GM12872 (cell line): ENCODE results near the gene PHACTR1.

Source experiments
- TF ChIP-seq, protein P1 (sequence below): IDR thresholded peaks from 3 replicates; pipeline ENCODE4 v1.5.1; 2011; ENCODE audit warnings: low read depth, mild to moderate bottlenecking, low read length, moderate library complexity; ENCODE audit not compliant: insufficient read depth

PHACTR1 gene

DNA sequence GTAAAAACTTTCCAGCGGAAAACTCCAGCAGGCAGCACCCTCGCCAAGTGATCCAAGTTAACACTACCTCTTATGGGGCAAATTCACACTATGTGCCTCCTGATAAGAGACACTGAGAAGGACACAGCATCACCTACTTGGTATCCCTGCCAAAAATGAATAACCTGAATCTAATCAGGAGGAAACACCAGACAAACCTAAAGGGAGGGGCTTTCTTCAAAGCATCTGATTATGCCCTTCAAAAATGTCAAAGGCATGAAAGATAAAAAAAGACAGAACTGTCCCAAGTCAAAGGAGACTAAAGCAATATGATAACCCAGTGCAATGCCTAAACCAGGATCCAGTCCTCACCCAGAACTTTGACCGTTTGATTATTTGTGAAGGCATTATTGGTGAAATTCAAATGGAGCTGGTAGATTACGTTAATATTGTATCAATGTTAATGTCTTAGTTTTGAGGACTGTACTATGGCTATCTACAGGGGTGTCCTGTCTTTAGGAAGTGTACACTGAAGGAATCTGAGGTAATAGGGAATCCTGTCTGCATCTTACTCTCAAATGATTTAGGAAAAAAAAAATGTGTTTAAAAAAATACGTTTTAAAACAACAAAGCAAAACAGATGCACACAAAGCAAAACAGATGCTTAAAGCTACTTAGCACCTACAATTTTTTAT is 603.5 kb downstream of the PHACTR1 start:
- TF ChIP-seq, protein P1, sequence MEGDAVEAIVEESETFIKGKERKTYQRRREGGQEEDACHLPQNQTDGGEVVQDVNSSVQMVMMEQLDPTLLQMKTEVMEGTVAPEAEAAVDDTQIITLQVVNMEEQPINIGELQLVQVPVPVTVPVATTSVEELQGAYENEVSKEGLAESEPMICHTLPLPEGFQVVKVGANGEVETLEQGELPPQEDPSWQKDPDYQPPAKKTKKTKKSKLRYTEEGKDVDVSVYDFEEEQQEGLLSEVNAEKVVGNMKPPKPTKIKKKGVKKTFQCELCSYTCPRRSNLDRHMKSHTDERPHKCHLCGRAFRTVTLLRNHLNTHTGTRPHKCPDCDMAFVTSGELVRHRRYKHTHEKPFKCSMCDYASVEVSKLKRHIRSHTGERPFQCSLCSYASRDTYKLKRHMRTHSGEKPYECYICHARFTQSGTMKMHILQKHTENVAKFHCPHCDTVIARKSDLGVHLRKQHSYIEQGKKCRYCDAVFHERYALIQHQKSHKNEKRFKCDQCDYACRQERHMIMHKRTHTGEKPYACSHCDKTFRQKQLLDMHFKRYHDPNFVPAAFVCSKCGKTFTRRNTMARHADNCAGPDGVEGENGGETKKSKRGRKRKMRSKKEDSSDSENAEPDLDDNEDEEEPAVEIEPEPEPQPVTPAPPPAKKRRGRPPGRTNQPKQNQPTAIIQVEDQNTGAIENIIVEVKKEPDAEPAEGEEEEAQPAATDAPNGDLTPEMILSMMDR = no peak

DNA sequence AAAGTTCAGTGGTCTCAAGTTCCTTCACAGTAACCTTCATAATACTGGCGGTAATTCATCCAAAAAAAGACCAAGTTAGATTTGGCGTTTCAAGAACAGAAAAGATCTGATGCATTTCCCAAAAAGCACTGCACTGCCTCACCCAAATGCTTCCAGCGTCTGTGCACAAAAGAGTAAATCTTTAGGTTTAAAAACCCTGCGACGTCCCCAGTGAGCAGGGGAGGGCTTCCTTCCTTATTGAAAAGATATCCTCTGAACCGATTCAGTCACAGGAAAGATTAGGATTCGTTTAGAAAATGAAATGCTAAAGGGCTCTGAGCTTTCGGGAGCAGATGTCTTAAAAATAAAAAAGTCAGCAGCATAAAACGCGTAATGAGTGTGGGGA is 611.1 kb downstream of the PHACTR1 start:
- TF ChIP-seq, protein P1 = no peak

DNA sequence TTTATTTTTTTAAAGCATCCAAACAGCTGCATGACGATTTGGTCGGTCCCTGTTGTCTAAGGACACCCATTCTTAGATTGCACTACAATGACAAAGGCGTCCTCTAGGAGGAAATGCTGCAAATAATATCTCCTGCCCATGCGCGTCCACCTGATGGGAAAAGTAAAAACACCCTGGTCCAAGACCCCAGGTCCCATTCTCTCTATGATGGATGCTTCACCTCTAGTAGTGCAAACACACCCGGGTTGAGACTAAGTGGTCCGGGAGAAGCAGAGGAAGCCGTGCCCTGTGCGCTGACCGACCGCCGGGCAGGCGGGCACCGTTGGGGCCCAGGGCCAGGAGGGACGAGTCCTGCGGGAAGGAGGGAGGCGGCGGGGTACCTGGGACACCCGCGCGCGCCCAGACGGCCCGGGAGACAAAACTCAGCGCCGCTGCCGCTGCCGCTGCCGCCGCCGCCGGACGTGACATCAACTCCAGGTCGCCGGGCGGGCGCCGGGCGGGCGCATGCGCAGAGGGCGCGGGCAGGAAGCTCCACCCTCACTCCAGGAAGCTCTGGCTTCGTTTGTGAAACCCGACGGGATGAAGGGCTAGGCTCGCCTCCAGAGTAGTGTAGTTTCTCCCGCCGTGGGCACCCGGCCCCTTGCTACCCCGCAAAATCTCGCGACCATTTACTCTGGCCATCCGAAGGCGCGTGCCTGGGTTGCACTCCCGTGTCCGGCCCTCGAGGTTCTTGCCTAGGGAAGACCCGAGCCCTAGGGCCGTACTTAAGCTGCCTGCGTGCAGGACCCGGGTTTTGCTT is 611.7 kb downstream of the PHACTR1 start, which contains the start of gene TBC1D7:
TBC1D7 (minus strand) TSS at position 462 of the 799 bp plus-strand sequence. CDS start 1,639 bp downstream, outside the sequence.
- TF ChIP-seq, protein P1 = no peak

DNA sequence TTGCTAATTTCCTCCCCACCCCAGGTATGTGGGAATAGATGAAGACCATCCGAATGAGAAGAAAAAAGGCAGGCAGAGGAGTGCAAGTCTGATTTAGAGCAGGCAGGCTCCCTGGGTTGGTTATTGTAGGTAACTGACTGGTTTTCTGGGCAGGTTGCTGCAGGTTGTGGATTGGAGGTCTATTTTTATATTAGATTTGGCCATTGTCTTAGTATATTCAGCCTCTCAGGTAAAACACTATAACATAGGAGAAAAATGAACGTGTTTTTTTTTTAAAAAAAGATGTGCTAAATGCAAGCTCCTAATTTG is 612.3 kb downstream of the PHACTR1 start:
- TF ChIP-seq, protein P1 = no peak

DNA sequence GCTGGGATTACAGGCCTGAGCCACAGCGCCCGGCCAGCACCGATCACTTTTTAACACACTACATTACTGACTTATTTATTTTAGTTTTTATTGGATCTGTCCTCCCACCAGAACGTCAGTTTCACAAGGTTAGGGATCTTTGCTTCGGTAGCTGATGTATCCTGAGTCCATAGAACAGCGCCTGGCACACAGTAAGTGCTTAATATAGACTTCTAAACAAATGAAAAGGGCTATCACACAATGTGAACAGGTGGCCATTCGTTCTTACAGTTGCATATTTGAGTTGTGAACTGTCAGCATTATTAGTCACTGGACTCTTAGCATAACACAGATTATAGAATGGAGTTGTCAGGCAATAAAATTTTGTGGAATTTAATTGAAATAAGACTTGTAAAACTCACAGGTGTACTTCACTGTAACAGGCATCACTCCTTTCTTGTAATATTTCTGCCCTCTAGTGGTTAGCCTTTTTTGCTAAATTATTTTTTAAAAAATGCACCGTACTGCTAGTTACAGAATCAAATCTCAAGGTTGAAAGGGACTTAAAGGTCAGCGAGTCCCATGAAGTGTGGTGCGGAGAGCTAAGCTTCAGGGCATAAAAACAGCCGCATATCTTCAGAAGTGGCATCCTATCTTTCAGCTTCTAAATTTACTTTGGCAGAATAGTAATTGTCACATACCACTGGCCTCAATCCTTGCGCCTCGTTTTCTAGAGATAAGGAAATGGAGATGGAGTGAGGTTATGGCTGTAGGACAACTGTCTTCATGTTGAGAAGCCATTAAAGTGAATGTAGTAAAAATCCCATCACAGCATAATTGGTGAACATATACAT is 615.2 kb downstream of the PHACTR1 start:
- TF ChIP-seq, protein P1 = peak; percentile 55

DNA sequence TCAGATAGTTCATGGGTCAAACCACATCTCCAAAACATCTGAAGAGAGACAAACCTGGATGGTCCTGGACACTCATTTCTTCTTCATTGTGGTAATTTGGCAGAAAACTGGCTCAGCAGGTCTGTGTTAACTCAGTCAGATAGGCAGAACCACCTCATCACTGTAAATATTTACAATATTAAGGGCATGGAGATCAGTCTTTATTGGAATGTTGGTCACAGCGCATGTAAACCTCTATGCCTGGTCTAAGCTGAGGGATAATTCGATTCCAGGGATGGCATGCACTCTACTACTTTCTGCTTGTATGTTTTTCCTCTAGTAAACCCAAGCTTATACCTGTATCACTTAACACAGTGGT is 615.8 kb downstream of the PHACTR1 start:
- TF ChIP-seq, protein P1 = no peak

DNA sequence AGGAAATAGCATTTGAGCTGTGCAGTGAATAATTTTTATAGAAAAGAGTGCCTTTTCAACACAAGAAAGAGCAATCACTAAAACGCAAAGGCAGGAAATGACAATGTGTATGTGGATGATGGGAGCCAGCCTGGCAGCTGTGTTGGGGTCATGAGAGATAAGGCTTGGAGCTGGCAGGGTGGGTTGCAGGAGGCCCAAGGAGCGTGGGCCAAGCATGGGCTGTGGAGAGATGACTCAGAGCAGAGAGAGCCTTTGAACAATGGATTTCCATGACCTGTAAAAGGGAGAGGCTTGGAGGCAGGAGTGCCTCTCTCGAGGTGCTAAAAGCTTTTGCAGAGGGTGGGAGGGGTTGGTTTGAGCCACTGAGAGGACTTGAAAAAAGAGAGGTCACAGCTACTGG is 618.4 kb downstream of the PHACTR1 start:
- TF ChIP-seq, protein P1 = no peak
